Erythroblast (primary cell): ENCODE data around the gene SESN2.

ENCODE experiments used
- GATA1 ChIP-seq: IDR thresholded peaks from 2 replicates; pipeline ENCODE4 v1.6.1; 2011; ENCODE audit warnings: low read depth, mild to moderate bottlenecking, control low read depth, low read length, moderate library complexity
- POLR2A ChIP-seq: IDR thresholded peaks from 2 replicates; pipeline ENCODE4 v1.6.1; 2011; ENCODE audit warnings: mild to moderate bottlenecking, low read length

DNA sequence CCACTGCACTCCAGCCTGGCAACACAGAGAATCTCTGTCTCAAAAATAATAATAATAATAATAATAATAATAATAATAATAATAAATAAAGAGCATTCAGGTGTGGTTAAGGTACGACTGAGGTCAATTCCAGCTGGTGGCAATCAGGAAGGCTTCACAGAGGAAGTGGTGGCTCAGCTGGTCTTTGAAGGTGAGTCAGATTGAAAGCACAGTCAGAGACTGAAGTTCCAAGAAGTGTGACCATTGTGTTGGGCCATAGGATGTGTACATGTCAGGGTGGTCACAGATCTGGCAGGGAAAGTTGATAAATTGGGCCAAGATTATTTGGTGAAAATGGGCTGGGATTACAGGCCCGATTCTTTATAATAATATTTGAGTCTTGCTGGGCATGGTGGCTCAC, 38.5 kb downstream of the SESN2 start:
- TF ChIP-seq POLR2A (no peak), GATA1 (no peak)
